NT2/D1 (cell line): ENCODE results near the gene SYNDIG1.

Experiments used
- DNase-seq: peaks from one replicate; pipeline ENCODE4 v3.0.0-alpha.2; 2011; ENCODE audit warnings: low read depth, low spot score
- H3K27me3 ChIP-seq: 2 replicates; pipeline ENCODE4 v1.6.0; 2011; ENCODE audit warnings: mild to moderate bottlenecking; ENCODE audit not compliant: insufficient read length, insufficient read depth
- H3K36me3 ChIP-seq: 2 replicates; pipeline ENCODE4 v1.6.1; 2011; ENCODE audit warnings: mild to moderate bottlenecking, low read length, mixed read lengths; ENCODE audit not compliant: insufficient read depth, insufficient read length
- H3K4me1 ChIP-seq: 2 replicates; pipeline ENCODE4 v1.5.1; 2011; ENCODE audit not compliant: insufficient read depth, insufficient read length
- H3K4me3 ChIP-seq: 2 replicates; pipeline ENCODE4 v1.5.1; 2011; ENCODE audit warnings: low read depth; ENCODE audit not compliant: insufficient read length
- H3K9ac ChIP-seq: 2 replicates; pipeline ENCODE4 v1.6.0; 2011; ENCODE audit warnings: low read depth; ENCODE audit not compliant: insufficient read length
- H3K9me3 ChIP-seq: 2 replicates; pipeline ENCODE4 v1.5.1; 2011; ENCODE audit warnings: mild to moderate bottlenecking, low read length; ENCODE audit not compliant: insufficient read depth
- SUZ12 ChIP-seq: IDR thresholded peaks from 2 replicates; pipeline ENCODE4 v1.6.1; 2011; ENCODE audit not compliant: insufficient read length, insufficient read depth; ENCODE audit errors: extremely low read depth
- YY1 ChIP-seq: IDR thresholded peaks from 2 replicates; pipeline ENCODE4 v1.6.1; 2011; ENCODE audit not compliant: insufficient read length, insufficient read depth
- ZNF274 ChIP-seq: IDR thresholded peaks from 2 replicates; pipeline ENCODE4 v1.6.1; 2011; ENCODE audit warnings: mild to moderate bottlenecking, low read depth, low read length

SYNDIG1 gene

GRCh38 chr20:24697411-24697810, 228.0 kb downstream of the SYNDIG1 start:
- no peak for DNase-seq
- no peaks in the 10 kb centered on the region for H3K4me1 ChIP-seq
- no peak for TF ChIP-seq SUZ12
- no peak for TF ChIP-seq YY1
- no peak for TF ChIP-seq ZNF274
- H3K27me3 ChIP-seq: no peaks in the 10 kb centered on the region
- H3K36me3 ChIP-seq: no peaks in the 10 kb centered on the region
- H3K4me3 ChIP-seq: no peak overlapping the region
- no peak overlapping the region for H3K9ac ChIP-seq
- no peaks in the 10 kb centered on the region for H3K9me3 ChIP-seq

- no peak overlapping the region for H3K9ac ChIP-seq
- TF ChIP-seq YY1 (no peak), ZNF274 (no peak), SUZ12 (no peak)
- H3K36me3 ChIP-seq: no peaks in the 10 kb centered on the region
- no peaks in the 10 kb centered on the region for H3K27me3 ChIP-seq
- no peaks in the 10 kb centered on the region for H3K9me3 ChIP-seq
- H3K4me3 ChIP-seq: no peak overlapping the region
- no peaks in the 10 kb centered on the region for H3K4me1 ChIP-seq
- no peak for DNase-seq
Measured at GRCh38 chr20:24698189-24698588, 228.8 kb downstream of the SYNDIG1 start.

DNA sequence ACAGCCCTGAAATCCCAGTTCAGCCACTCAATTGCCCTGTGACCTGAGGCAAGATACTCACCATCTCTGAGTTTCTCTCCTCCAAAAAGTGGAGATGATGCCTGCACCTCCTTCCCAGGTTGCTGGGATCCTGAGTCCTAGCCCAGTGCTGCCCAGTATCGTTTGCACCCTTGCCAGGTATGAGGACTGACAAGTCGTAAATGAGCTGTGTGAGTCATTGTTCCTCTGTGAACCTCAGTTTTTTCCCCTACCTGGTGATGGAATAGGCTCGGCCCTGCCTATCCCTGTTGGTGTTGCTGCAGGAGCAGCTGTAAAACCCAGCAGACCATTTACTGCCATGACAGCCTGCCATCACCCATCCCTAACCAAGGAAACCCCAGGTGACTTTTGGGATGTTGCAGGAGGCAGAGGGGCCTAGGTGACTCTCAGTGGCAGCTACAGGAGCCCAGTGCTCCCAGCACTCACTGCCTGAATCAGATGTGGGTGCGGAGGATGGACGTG, 229.3 kb downstream of the SYNDIG1 start:
- Histone ChIP-seq H3K36me3 (no peaks in the 10 kb centered on the region), H3K4me1 (no peaks in the 10 kb centered on the region), H3K4me3 (no peak overlapping the region), H3K9me3 (no peaks in the 10 kb centered on the region), H3K9ac (no peak overlapping the region), H3K27me3 (no peaks in the 10 kb centered on the region)
- no peak for DNase-seq
- no peak for TF ChIP-seq ZNF274
- no peak for TF ChIP-seq SUZ12
- TF ChIP-seq YY1: no peak

DNA sequence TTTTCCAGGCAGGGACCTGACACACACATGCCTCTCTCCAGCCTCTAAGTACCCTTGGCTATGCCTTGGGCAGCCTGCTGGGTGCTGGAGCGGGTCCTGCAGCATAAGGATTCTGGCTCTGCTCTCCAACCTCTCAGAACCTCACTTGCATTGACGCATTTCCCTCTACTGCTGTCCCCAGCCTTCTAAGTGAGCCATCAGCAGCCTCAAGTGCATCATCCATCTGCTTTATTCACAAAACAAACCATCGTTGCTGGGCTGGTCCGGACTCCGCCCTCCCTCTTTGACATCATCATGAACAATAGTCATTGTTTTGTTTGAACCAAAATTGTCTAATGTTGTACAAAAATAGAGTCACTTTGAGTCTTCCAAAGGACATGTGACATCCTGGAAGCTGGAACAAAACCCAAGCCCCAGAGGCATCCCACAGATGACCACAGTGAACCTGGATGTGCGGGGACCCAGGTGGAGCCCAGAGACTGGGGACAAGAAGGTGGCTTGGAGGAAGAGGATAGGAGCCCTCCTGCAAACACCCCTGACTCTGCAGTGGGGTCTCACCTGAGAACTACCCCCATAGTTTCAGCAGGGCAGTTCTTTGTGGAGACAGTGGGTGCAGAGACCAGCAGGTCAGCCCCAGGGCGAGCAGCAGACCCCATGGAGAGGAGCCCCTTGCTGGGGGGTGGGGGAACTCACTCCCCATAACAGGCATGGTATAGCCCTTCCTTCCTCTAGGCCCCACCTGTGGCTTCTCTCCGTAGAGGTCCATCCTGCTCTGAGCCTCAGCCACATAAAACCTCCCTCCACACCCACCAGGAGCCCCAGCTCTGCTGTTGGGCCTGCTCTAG, 230.1 kb downstream of the SYNDIG1 start:
- Histone ChIP-seq H3K4me1 (no peaks in the 10 kb centered on the region), H3K27me3 (no peaks in the 10 kb centered on the region), H3K9me3 (no peaks in the 10 kb centered on the region), H3K9ac (no peak overlapping the region), H3K36me3 (no peaks in the 10 kb centered on the region), H3K4me3 (no peak overlapping the region)
- no peak for DNase-seq
- TF ChIP-seq ZNF274: no peak
- no peak for TF ChIP-seq SUZ12
- TF ChIP-seq YY1: no peak

- no peak overlapping the region for H3K9ac ChIP-seq
- no peak for DNase-seq
- H3K27me3 ChIP-seq: no peaks in the 10 kb centered on the region
- H3K4me1 ChIP-seq: no peaks in the 10 kb centered on the region
- H3K4me3 ChIP-seq: no peak overlapping the region
- TF ChIP-seq SUZ12: no peak
- no peak for TF ChIP-seq ZNF274
- no peak for TF ChIP-seq YY1
- no peaks in the 10 kb centered on the region for H3K9me3 ChIP-seq
- no peaks in the 10 kb centered on the region for H3K36me3 ChIP-seq
Measured at GRCh38 chr20:24700166-24700860, 230.9 kb downstream of the SYNDIG1 start.

DNA sequence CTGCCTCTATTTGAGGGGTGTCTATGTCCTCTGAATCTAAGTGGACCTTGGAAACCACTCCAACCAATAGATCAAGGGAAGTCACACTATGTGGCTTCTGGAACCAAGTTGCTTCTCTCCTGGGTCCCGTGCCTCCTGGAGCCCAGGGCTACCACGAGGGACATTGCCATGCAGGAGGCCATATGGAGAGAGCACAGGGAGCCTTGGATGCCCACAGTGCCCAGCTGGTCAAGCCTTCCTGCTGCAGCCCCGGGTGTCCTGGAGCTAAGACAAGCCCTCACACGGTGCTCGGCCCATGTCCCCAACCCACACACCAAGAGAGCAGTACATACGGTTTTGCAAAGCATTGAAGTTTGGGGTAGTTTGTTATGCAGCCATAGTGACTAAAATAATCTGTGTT, 231.6 kb downstream of the SYNDIG1 start:
- Histone ChIP-seq H3K9ac (no peak overlapping the region), H3K27me3 (no peaks in the 10 kb centered on the region), H3K4me1 (no peaks in the 10 kb centered on the region), H3K4me3 (no peak overlapping the region), H3K9me3 (no peaks in the 10 kb centered on the region), H3K36me3 (no peaks in the 10 kb centered on the region)
- TF ChIP-seq YY1 (no peak), ZNF274 (no peak), SUZ12 (no peak)
- no peak for DNase-seq

GRCh38 chr20:24701668-24702067, 232.2 kb downstream of the SYNDIG1 start:
- TF ChIP-seq SUZ12 (no peak), YY1 (no peak), ZNF274 (no peak)
- Histone ChIP-seq H3K36me3 (no peaks in the 10 kb centered on the region), H3K9ac (no peak overlapping the region), H3K4me3 (no peak overlapping the region), H3K4me1 (no peaks in the 10 kb centered on the region), H3K9me3 (no peaks in the 10 kb centered on the region), H3K27me3 (no peaks in the 10 kb centered on the region)
- DNase-seq: no peak
